DMS79 (cell line): ENCODE results near the gene KRTAP5-10.
"Not testable (repeated sequence)": the region's sequence is repeated elsewhere in the genome, so short reads cannot be mapped to it uniquely, and the experiment has no call there.

ENCODE experiments used
- DNase-seq: peaks from one replicate; lab custom pipeline; 2025; lab: John Stamatoyannopoulos, UW

KRTAP5-10 gene

GRCh38 chr11:71572811-71573210, 7.4 kb downstream of the KRTAP5-10 start:
- no peak for DNase-seq

DNA sequence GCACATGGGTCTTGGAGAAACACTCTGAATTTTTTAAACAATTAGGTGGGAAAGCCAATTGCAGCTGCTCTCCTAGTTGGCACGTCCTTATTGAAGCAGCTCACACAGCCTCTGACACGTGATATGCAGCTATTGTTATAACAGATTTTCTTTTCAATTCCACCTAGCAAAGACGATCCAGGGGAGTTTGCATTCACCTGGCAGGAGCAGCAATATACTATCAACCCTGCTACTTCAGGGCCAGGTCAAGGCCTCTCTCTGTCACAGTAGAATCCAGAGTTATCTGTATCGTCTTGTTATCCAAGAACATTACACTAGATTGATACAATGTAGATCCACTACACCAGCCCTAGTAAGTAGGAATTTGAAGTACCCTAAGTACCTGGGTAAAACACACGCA, 9.1 kb downstream of the KRTAP5-10 start:
- DNase-seq: no peak

DNA sequence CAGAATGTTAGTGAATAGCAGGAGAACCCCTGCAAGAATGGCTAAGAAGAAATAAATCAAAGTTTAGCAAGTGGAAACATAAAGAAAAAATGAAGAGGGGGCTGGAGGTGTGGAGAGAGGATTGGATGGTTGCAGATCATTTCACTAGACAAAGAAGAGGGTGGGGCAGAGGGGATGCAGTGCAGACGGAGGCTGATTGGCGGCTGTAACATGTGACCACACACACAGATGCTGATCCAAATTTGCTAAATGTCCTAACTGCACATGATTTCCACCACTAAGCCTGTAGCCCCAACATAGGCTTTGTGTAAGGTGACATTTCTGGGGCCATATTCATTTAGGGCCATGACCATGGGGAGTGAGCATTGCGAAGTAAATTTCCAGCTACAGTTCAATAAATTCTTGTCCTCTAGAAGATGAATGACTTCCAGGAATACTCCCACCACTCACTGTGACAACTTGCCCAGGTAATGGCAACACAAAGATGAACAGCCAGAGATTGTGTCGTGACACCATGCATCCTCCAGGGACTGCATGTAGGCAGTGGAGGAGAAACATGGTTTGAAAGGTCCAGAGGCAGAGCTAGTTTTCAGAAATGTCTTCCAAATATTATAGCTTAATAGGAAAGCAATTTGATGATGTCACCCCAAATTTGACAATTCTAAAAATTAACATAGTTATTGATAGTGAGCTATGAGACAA, 10.5 kb downstream of the KRTAP5-10 start:
- no peak for DNase-seq

- DNase-seq: not testable (repeated sequence)
Observed at GRCh38 chr11:71576688-71577465, 11.5 kb downstream of the KRTAP5-10 start.

DNA sequence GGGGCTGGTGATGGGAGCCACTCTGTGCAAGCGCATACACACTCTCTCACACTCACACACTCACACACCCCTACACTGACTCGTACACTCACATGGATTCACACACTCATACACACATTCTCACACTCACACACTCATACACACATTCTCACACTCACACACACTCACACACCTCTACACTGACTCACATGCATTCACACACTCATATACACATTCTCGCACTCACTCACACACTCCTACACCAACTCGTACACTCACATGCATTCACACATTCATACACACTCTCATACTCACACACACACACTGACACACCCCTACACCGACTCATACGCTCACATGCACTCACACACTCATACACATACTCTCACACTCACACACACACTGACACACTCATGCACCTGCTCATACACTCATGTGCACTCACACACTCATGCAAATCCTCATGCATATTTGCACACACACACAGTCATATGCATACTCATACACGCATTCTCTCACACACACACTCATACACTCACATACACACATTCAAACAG, 12.2 kb downstream of the KRTAP5-10 start:
- DNase-seq: no peak

- DNase-seq: not testable (repeated sequence)
Observed at GRCh38 chr11:71579513-71579912, 14.2 kb downstream of the KRTAP5-10 start.

GRCh38 chr11:71580057-71581003, 15.0 kb downstream of the KRTAP5-10 start:
- DNase-seq: peak; percentile 51

- no peak for DNase-seq
Observed at GRCh38 chr11:71581826-71582225, 16.5 kb downstream of the KRTAP5-10 start.

- DNase-seq: no peak
Observed at GRCh38 chr11:71582309-71582895, 17.0 kb downstream of the KRTAP5-10 start, which contains the start of gene KRTAP5-11. Gene KRTAP5-11, minus strand, starts transcription at chr11:71582875. Its CDS starts 38 bp downstream, at chr11:71582837.

DNA sequence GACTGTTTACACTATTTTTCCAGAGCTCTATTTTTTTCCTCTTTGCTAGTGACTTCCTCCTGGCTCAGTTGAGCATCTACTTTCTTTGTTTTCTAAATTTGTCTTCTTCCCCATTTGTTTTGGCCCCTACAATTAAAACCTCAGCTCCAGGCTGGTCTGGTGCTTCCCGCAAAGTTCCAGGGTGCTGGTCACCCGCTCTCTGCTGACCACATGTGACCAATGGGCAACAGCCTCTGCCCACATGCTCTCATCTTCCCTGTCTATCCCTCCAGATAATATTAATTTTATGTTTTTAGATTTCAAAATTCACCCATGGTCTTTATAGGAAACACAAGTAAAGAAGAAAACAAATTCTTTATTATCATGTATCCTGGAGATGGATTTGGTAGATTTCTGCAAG, 17.6 kb downstream of the KRTAP5-10 start:
- not testable (repeated sequence) for DNase-seq

DNA sequence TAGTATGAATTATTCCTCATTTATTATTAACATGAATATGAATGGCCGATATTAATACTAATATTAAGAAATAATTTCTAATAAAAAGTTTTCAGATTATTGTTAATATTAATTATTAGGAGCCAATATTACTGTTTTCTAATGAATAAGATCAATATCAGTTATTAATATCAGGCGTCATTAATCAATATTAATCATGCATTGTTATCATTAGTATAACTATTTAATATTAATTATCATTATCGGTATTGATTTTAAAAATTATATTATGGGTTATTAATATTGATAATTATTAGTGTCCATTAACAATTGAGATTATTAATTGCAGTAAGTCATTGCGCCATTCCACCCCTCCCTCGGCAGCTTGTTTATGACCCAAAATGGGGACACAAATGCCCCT, 20.3 kb downstream of the KRTAP5-10 start:
- DNase-seq: not testable (repeated sequence)

- not testable (repeated sequence) for DNase-seq
Observed at GRCh38 chr11:71588314-71588713, 23.0 kb downstream of the KRTAP5-10 start.

- not testable (repeated sequence) for DNase-seq
Observed at GRCh38 chr11:71588822-71589545, 23.6 kb downstream of the KRTAP5-10 start.

DNA sequence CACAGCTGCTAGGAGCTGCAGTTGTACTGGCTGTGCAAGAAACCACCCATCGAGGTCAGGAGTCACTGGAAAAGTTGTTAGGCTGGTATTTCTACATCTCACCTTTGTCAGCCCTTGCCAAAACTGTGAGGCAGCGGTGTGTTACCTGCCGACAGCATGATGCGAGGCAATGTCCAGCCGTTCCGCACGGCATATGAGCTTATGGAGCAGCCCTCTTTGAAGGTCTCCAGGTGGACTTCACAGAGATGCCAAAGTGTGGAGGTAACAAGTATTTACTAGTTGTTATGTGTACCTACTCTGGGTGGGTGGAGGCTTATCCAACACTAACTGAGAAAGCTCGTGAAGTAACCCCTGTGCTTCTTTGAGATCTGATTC, 24.2 kb downstream of the KRTAP5-10 start:
- not testable (repeated sequence) for DNase-seq

GRCh38 chr11:71603221-71603620, 37.9 kb downstream of the KRTAP5-10 start:
- not testable (repeated sequence) for DNase-seq

DNA sequence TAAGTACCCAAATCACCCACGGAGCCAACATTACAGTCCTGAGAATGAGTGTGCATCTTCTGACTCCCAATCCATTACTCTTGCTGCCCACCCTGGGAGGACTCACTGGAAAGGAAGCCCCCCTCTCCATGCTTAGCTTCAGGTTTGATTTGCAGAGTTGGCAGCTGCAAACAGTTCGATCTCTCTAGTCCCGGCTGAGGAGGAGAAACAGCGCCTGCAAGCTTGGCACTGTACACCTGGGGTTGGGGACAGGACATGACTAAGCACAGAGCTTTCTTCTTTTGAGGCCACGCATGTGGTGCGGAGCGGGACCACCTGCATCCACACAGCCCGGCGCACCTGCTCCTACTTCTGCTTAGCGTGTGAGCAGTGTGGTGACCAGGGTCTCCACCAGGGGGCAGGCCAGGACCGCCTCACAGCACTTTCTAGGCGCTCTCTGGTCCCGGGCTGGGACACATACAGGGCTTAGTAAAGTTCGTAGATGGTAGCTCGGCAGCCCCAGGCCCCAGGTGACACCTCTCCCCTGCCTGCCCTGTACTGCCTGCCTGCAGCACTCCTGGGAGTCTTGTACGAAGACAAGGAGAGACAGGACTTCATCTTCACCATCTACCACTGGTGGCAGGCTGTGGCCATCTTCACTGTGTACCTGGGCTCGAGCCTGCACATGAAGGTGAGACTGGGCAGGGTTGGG, 39.6 kb downstream of the KRTAP5-10 start:
- DNase-seq: not testable (repeated sequence)

GRCh38 chr11:71606853-71607519, 41.6 kb downstream of the KRTAP5-10 start:
- DNase-seq: not testable (repeated sequence)

DNA sequence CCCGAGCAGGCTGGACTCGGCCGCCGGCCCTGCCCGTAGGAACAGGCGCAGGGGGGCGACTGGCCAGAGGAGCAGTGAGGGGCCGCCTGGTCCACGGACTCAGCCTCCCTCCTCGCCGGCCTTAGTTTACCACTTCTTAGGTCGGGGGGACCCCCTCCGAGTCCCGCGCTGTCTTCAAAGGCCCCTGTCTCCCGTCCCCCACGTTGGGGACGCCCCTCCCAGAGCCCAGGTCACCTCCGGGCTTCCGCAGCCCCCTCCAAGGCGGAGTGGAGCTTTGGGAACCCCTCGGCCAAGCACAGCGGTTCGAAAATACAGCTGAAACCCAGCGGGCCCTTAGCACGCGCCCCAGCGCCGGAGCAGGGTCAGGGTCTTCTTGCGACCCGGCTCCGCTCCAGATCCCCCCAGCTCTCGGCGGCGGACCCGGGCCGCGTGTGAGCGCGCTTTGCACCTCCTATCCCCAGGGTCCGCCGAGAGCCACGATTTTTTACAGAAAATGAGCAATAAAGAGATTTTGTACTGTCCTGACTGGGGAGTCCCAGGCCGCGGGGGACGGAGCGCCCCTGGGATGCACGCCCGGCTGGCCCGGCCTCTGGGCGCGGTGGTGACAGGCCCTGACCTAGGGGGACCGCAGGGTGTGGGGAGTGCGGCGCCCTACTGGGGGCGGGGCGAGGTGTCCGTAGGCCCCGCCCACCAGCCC, 42.3 kb downstream of the KRTAP5-10 start:
- not testable (repeated sequence) for DNase-seq

GRCh38 chr11:71608272-71608671, 42.9 kb downstream of the KRTAP5-10 start:
- not testable (repeated sequence) for DNase-seq
